NCI-H146 treated with DMSO at 0.1 percent for 48 hours (cell line): ENCODE results near the gene IFI16.

Experiments
- DNase-seq: peaks from one replicate; lab custom pipeline; 2025; ENCODE audit not compliant: unreplicated experiment; lab: John Stamatoyannopoulos, UW

Gene IFI16

GRCh38 chr1:159009704-159010361 is at the start of gene IFI16:
IFI16 (plus strand) TSS chr1:159009907; CDS start chr1:159014681, 4,774 bp downstream.
- DNase-seq = no peak

- no peak for DNase-seq
Measured at GRCh38 chr1:158961178-158961577, 48.5 kb upstream of the IFI16 start.

- no peak for DNase-seq
Measured at GRCh38 chr1:158962983-158963382, 46.7 kb upstream of the IFI16 start.

- DNase-seq = no peak
Measured at GRCh38 chr1:158969166-158969565, 40.5 kb upstream of the IFI16 start.

GRCh38 chr1:158969855-158970254 is 39.9 kb upstream of the IFI16 start:
- DNase-seq = no peak

GRCh38 chr1:158972841-158973240 is 36.9 kb upstream of the IFI16 start:
- no peak for DNase-seq

- DNase-seq = no peak
Measured at GRCh38 chr1:158976219-158976618, 33.5 kb upstream of the IFI16 start.

GRCh38 chr1:158978730-158979129 is 31.0 kb upstream of the IFI16 start:
- no peak for DNase-seq

- no peak for DNase-seq
Measured at GRCh38 chr1:158979229-158979628, 30.5 kb upstream of the IFI16 start.

- no peak for DNase-seq
Measured at GRCh38 chr1:158983235-158983634, 26.5 kb upstream of the IFI16 start.

- DNase-seq = no peak
Measured at GRCh38 chr1:158984386-158984785, 25.3 kb upstream of the IFI16 start.

GRCh38 chr1:158989424-158989823 is 20.3 kb upstream of the IFI16 start:
- no peak for DNase-seq

GRCh38 chr1:158992787-158993312 is 16.9 kb upstream of the IFI16 start:
- no peak for DNase-seq

- no peak for DNase-seq
Measured at GRCh38 chr1:158996998-158997397, 12.7 kb upstream of the IFI16 start.

GRCh38 chr1:158998037-158998780 is 11.5 kb upstream of the IFI16 start:
- DNase-seq = no peak

GRCh38 chr1:158998781-158999161 is 10.9 kb upstream of the IFI16 start:
- DNase-seq = no peak

- DNase-seq = no peak
Measured at GRCh38 chr1:158999316-159000069, 10.2 kb upstream of the IFI16 start.

- DNase-seq = no peak
Measured at GRCh38 chr1:159000070-159000409, 9.7 kb upstream of the IFI16 start.

- no peak for DNase-seq
Measured at GRCh38 chr1:159000625-159001024, 9.1 kb upstream of the IFI16 start.

- DNase-seq = no peak
Measured at GRCh38 chr1:159005161-159005560, 4.5 kb upstream of the IFI16 start.

GRCh38 chr1:159005676-159006075 is 4.0 kb upstream of the IFI16 start:
- no peak for DNase-seq
